GM19238 (cell line): ENCODE results near the gene CACNG5.

ENCODE experiments used
- DNase-seq: peaks from one replicate; pipeline ENCODE4 v3.0.0; 2011; ENCODE audit warnings: low spot score; ENCODE audit not compliant: insufficient read length

CACNG5 gene

GRCh38 chr17:66834919-66835454 is at the start of gene CACNG5:
CACNG5 (plus strand) TSS chr17:66835117; CDS start chr17:66877333, 42,216 bp downstream.
- DNase-seq, result no peak

GRCh38 chr17:66786107-66786506 is 48.8 kb upstream of the CACNG5 start:
- no peak for DNase-seq

- no peak for DNase-seq
Measured at GRCh38 chr17:66787914-66788313, 47.0 kb upstream of the CACNG5 start.

- no peak for DNase-seq
Measured at GRCh38 chr17:66789093-66789492, 45.8 kb upstream of the CACNG5 start.

- no peak for DNase-seq
Measured at GRCh38 chr17:66789961-66790437, 44.9 kb upstream of the CACNG5 start.

GRCh38 chr17:66790501-66791061 is 44.3 kb upstream of the CACNG5 start:
- DNase-seq, result no peak

GRCh38 chr17:66791347-66791746 is 43.6 kb upstream of the CACNG5 start:
- no peak for DNase-seq

GRCh38 chr17:66793814-66794213 is 41.1 kb upstream of the CACNG5 start:
- no peak for DNase-seq

GRCh38 chr17:66795486-66795885 is 39.4 kb upstream of the CACNG5 start:
- DNase-seq, result no peak

GRCh38 chr17:66799849-66800537 is 34.9 kb upstream of the CACNG5 start:
- DNase-seq, result no peak

- DNase-seq, result no peak
Measured at GRCh38 chr17:66803474-66803951, 31.4 kb upstream of the CACNG5 start.

- no peak for DNase-seq
Measured at GRCh38 chr17:66805567-66805966, 29.4 kb upstream of the CACNG5 start.

GRCh38 chr17:66807182-66807581 is 27.7 kb upstream of the CACNG5 start:
- no peak for DNase-seq

GRCh38 chr17:66809408-66809807 is 25.5 kb upstream of the CACNG5 start:
- DNase-seq, result no peak

GRCh38 chr17:66810951-66811682 is 23.8 kb upstream of the CACNG5 start:
- DNase-seq, result no peak

GRCh38 chr17:66811683-66812054 is 23.2 kb upstream of the CACNG5 start:
- DNase-seq, result no peak

GRCh38 chr17:66812571-66812970 is 22.3 kb upstream of the CACNG5 start:
- DNase-seq, result no peak

GRCh38 chr17:66813296-66813695 is 21.6 kb upstream of the CACNG5 start:
- DNase-seq, result no peak

GRCh38 chr17:66814026-66814425 is 20.9 kb upstream of the CACNG5 start:
- no peak for DNase-seq

- no peak for DNase-seq
Measured at GRCh38 chr17:66814570-66814969, 20.3 kb upstream of the CACNG5 start.

GRCh38 chr17:66817750-66818149 is 17.2 kb upstream of the CACNG5 start:
- DNase-seq, result no peak

- no peak for DNase-seq
Measured at GRCh38 chr17:66819466-66819865, 15.5 kb upstream of the CACNG5 start.
